ENCODE data around the gene VEGFC. TPM values are rescaled to one million over a fixed set of nuclear protein-coding genes. Genes with fewer than 3 reads are reported as not detected.

The VEGFC gene
- total RNA-seq, 1 experiment from 2014 or later, result not detected

DNA sequence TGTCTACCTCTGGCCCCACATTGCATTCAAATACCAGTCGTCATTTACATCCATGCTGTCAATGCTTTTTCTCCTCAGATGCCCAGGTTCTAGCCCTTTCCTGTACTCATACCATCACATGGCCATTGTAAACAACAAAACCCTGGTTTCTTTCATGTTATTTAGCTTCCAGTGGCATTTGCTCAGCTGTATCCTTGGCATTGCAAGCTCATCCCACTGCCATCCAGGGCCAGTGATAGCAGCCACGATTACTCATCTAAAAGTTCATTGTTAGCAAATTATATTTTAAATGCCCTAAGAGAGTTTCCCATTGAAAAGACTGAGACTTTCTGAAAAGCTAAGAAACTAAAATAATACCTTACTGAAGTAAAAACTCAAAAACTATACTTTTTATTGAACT, 34.0 kb downstream of the VEGFC start:
- BruUV-seq (replicated peaks), result no TSS peak
- intact Hi-C loops (cut with micrococcal nuclease), result no loop called here
- Histone ChIP-seq H3K9me3 (ENCODE audit: control insufficient read depth in 1 of 2, insufficient read depth in 1 of 2, low read depth in 1 of 2, low read length in 2 of 2) (no peaks in the 10 kb centered on the region), H3K4me3 (replicated peaks in 1 of 2; ENCODE audit: low read depth in 1 of 2, low read length in 2 of 2) (no peak overlapping the region), H3K79me2 (ENCODE audit: insufficient read depth, low read length) (no peaks in the 10 kb centered on the region), H3K27ac (ENCODE audit: low read depth, low read length) (no peak overlapping the region), H4K20me1 (ENCODE audit: insufficient read depth) (no peaks in the 10 kb centered on the region), H3K9me2 (ENCODE audit: insufficient read depth) (no peaks in the 10 kb centered on the region), H3K4me2 (ENCODE audit: low read length) (no peak overlapping the region), H3K9ac (ENCODE audit: low read length) (no peak overlapping the region), H3K36me3 (ENCODE audit: control insufficient read depth in 1 of 2, insufficient read depth in 2 of 2, low read length in 2 of 2) (no peaks in the 10 kb centered on the region), H3K4me1 (ENCODE audit: control insufficient read depth in 1 of 2, insufficient read depth in 2 of 2, low read length in 2 of 2) (no peaks in the 10 kb centered on the region), H3K27me3 (ENCODE audit: insufficient read depth, low read length) (no peaks in the 10 kb centered on the region), H2AFZ (ENCODE audit: low read depth, low read length, poor library complexity, severe bottlenecking) (no peak overlapping the region)
- CTCF ChIA-PET, result no interaction called here
- no peak for DNase-seq (ENCODE audit: low read depth, low spot score)
- RAD21 ChIA-PET (ENCODE audit: low non-redundant PET in 1 of 2, low total read pairs in 2 of 2, uncharacterized antibody in 2 of 2, unreplicated experiment in 2 of 2), result no interaction called here
- ATAC-seq, result no peak
- POLR2A ChIA-PET, result no interaction called here
- TF ChIP-seq EGR1 (IDR thresholded peaks at IDR 0.05; ENCODE audit: low read depth) (no peak), FOSL1 (IDR thresholded peaks at IDR 0.05; ENCODE audit: low read depth) (no peak)

DNA sequence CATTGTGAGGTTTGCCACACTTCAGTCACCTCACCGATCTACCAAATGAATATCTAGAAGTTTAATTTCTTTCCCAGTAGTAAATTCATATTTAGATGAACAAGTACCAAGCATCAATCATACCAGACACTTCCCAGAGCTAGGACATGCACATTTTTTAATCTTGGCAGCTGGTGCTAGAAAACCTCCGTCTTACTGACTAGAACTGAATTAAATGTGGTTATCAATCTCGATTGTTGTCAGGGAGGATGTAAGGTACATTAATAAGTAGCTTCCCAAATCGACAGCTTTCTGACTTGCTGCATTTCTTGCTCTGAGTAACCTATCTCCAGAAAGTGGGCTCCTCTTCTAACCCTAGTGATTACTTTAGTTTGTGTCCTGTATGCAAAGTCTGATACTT, 34.4 kb downstream of the VEGFC start:
- H3K9me2 ChIP-seq (ENCODE audit: insufficient read depth), result no peaks in the 10 kb centered on the region
- no peaks in the 10 kb centered on the region for H4K20me1 ChIP-seq (ENCODE audit: insufficient read depth)
- no peak overlapping the region for H2AFZ ChIP-seq (ENCODE audit: low read depth, low read length, poor library complexity, severe bottlenecking)
- ChIA-PET POLR2A (no interaction called here), RAD21 (ENCODE audit: low non-redundant PET in 1 of 2, low total read pairs in 2 of 2, uncharacterized antibody in 2 of 2, unreplicated experiment in 2 of 2) (no interaction called here), CTCF (no interaction called here)
- DNase-seq (ENCODE audit: low read depth, low spot score) (no peak), ATAC-seq (no peak)
- H3K4me1 ChIP-seq (ENCODE audit: control insufficient read depth in 1 of 2, insufficient read depth in 2 of 2, low read length in 2 of 2), result no peaks in the 10 kb centered on the region
- H3K9ac ChIP-seq (ENCODE audit: low read length), result no peak overlapping the region
- H3K9me3 ChIP-seq (ENCODE audit: control insufficient read depth in 1 of 2, insufficient read depth in 1 of 2, low read depth in 1 of 2, low read length in 2 of 2), result no peaks in the 10 kb centered on the region
- intact Hi-C loops (cut with micrococcal nuclease), result no loop called here
- H3K4me2 ChIP-seq (ENCODE audit: low read length), result no peak overlapping the region
- no TSS peak for BruUV-seq (replicated peaks)
- no peaks in the 10 kb centered on the region for H3K36me3 ChIP-seq (ENCODE audit: control insufficient read depth in 1 of 2, insufficient read depth in 2 of 2, low read length in 2 of 2)
- no peaks in the 10 kb centered on the region for H3K27me3 ChIP-seq (ENCODE audit: insufficient read depth, low read length)
- H3K4me3 ChIP-seq (replicated peaks in 1 of 2; ENCODE audit: low read depth in 1 of 2, low read length in 2 of 2), result no peak overlapping the region
- H3K27ac ChIP-seq (ENCODE audit: low read depth, low read length), result no peak overlapping the region
- H3K79me2 ChIP-seq (ENCODE audit: insufficient read depth, low read length), result no peaks in the 10 kb centered on the region
- TF ChIP-seq ZFX (IDR thresholded peaks at IDR 0.05), result no peak
- no peak for TF ChIP-seq YY1 (IDR thresholded peaks at IDR 0.05; ENCODE audit: extremely low read depth, insufficient replicate concordance, low read depth, low read length)
- TF ChIP-seq, protein P1, sequence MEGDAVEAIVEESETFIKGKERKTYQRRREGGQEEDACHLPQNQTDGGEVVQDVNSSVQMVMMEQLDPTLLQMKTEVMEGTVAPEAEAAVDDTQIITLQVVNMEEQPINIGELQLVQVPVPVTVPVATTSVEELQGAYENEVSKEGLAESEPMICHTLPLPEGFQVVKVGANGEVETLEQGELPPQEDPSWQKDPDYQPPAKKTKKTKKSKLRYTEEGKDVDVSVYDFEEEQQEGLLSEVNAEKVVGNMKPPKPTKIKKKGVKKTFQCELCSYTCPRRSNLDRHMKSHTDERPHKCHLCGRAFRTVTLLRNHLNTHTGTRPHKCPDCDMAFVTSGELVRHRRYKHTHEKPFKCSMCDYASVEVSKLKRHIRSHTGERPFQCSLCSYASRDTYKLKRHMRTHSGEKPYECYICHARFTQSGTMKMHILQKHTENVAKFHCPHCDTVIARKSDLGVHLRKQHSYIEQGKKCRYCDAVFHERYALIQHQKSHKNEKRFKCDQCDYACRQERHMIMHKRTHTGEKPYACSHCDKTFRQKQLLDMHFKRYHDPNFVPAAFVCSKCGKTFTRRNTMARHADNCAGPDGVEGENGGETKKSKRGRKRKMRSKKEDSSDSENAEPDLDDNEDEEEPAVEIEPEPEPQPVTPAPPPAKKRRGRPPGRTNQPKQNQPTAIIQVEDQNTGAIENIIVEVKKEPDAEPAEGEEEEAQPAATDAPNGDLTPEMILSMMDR (IDR thresholded peaks at IDR 0.05 in 2 of 3, conservative IDR thresholded peaks at IDR 0.05 in 1 of 3; ENCODE audit: borderline replicate concordance in 1 of 3, insufficient read depth in 1 of 3, low read depth in 2 of 3, low read length in 2 of 3), result no peak
- TF ChIP-seq, protein P2, sequence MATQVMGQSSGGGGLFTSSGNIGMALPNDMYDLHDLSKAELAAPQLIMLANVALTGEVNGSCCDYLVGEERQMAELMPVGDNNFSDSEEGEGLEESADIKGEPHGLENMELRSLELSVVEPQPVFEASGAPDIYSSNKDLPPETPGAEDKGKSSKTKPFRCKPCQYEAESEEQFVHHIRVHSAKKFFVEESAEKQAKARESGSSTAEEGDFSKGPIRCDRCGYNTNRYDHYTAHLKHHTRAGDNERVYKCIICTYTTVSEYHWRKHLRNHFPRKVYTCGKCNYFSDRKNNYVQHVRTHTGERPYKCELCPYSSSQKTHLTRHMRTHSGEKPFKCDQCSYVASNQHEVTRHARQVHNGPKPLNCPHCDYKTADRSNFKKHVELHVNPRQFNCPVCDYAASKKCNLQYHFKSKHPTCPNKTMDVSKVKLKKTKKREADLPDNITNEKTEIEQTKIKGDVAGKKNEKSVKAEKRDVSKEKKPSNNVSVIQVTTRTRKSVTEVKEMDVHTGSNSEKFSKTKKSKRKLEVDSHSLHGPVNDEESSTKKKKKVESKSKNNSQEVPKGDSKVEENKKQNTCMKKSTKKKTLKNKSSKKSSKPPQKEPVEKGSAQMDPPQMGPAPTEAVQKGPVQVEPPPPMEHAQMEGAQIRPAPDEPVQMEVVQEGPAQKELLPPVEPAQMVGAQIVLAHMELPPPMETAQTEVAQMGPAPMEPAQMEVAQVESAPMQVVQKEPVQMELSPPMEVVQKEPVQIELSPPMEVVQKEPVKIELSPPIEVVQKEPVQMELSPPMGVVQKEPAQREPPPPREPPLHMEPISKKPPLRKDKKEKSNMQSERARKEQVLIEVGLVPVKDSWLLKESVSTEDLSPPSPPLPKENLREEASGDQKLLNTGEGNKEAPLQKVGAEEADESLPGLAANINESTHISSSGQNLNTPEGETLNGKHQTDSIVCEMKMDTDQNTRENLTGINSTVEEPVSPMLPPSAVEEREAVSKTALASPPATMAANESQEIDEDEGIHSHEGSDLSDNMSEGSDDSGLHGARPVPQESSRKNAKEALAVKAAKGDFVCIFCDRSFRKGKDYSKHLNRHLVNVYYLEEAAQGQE (IDR thresholded peaks at IDR 0.05; ENCODE audit: low read depth), result no peak
- TF ChIP-seq SIN3A (IDR thresholded peaks at IDR 0.05; ENCODE audit: low read depth), result no peak
- TF ChIP-seq ELF1 (IDR thresholded peaks at IDR 0.05; ENCODE audit: borderline replicate concordance, low read depth), result no peak
- TF ChIP-seq, protein P3, sequence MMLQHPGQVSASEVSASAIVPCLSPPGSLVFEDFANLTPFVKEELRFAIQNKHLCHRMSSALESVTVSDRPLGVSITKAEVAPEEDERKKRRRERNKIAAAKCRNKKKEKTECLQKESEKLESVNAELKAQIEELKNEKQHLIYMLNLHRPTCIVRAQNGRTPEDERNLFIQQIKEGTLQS (IDR thresholded peaks at IDR 0.05), result no peak
- TF ChIP-seq, protein P4, sequence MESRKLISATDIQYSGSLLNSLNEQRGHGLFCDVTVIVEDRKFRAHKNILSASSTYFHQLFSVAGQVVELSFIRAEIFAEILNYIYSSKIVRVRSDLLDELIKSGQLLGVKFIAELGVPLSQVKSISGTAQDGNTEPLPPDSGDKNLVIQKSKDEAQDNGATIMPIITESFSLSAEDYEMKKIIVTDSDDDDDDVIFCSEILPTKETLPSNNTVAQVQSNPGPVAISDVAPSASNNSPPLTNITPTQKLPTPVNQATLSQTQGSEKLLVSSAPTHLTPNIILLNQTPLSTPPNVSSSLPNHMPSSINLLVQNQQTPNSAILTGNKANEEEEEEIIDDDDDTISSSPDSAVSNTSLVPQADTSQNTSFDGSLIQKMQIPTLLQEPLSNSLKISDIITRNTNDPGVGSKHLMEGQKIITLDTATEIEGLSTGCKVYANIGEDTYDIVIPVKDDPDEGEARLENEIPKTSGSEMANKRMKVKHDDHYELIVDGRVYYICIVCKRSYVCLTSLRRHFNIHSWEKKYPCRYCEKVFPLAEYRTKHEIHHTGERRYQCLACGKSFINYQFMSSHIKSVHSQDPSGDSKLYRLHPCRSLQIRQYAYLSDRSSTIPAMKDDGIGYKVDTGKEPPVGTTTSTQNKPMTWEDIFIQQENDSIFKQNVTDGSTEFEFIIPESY (IDR thresholded peaks at IDR 0.05; ENCODE audit: extremely low read depth, insufficient replicate concordance, low read length), result no peak
- TF ChIP-seq POLR2A (IDR thresholded peaks at IDR 0.05; ENCODE audit: borderline replicate concordance, extremely low read depth, insufficient read depth, insufficient read length), result no peak
- no peak for TF ChIP-seq SRF (IDR thresholded peaks at IDR 0.05; ENCODE audit: low read depth)
- TF ChIP-seq, protein P5, sequence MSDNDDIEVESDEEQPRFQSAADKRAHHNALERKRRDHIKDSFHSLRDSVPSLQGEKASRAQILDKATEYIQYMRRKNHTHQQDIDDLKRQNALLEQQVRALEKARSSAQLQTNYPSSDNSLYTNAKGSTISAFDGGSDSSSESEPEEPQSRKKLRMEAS (IDR thresholded peaks at IDR 0.05), result no peak
- TF ChIP-seq ZNF274 (IDR thresholded peaks at IDR 0.05; ENCODE audit: low read depth, low read length), result no peak

Measured in HCT116 (cell line).